Activated T-cell treated with anti-CD3 and anti-CD28 coated beads, Interleukin-2, amount 50 U/mL, for 1 hour (primary cell): ENCODE data around the gene TNNC2.
"Not testable (repeated sequence)": the region's sequence is repeated elsewhere in the genome, so short reads cannot be mapped to it uniquely, and the experiment has no call there.

ENCODE experiments used
- DNase-seq: peaks from one replicate; pipeline ENCODE4 v3.0.0-alpha.2; 2020

The TNNC2 gene

GRCh38 chr20:45827030-45827652 lies at the start of gene TNNC2:
TNNC2 (minus strand) TSS chr20:45827312; CDS start chr20:45827248, 64 bp downstream.
- no peak for DNase-seq

- no peak for DNase-seq
These were observed 47.5 kb upstream of the TNNC2 start for GRCh38 chr20:45874576-45874975.

GRCh38 chr20:45874104-45874481 lies 47.0 kb upstream of the TNNC2 start:
- not testable (repeated sequence) for DNase-seq

- no peak for DNase-seq
These were observed 46.4 kb upstream of the TNNC2 start for GRCh38 chr20:45873409-45874103.

GRCh38 chr20:45872626-45873025 lies 45.5 kb upstream of the TNNC2 start:
- DNase-seq: no peak

- DNase-seq: no peak
These were observed 40.7 kb upstream of the TNNC2 start for GRCh38 chr20:45867819-45868176.

- DNase-seq: no peak
These were observed 40.2 kb upstream of the TNNC2 start for GRCh38 chr20:45867136-45867818.

GRCh38 chr20:45866454-45866853 lies 39.3 kb upstream of the TNNC2 start:
- DNase-seq: no peak

- no peak for DNase-seq
These were observed 36.7 kb upstream of the TNNC2 start for GRCh38 chr20:45863543-45864470.

- no peak for DNase-seq
These were observed 34.3 kb upstream of the TNNC2 start for GRCh38 chr20:45861221-45862075.

GRCh38 chr20:45860560-45861220 lies 33.6 kb upstream of the TNNC2 start:
- no peak for DNase-seq

GRCh38 chr20:45859916-45860315 lies 32.8 kb upstream of the TNNC2 start:
- DNase-seq: no peak

- DNase-seq: no peak
These were observed 30.7 kb upstream of the TNNC2 start for GRCh38 chr20:45857882-45858216.

GRCh38 chr20:45857114-45857881 lies 30.2 kb upstream of the TNNC2 start, which contains the start of the genes ACOT8 and ZSWIM3:
ACOT8 (minus strand) TSS chr20:45857392; CDS start chr20:45857315, 77 bp downstream.
ZSWIM3 (plus strand) TSS chr20:45857614; CDS start chr20:45857826, 212 bp downstream.
- DNase-seq: peak; percentile 78

GRCh38 chr20:45853484-45853883 lies 26.4 kb upstream of the TNNC2 start:
- no peak for DNase-seq

GRCh38 chr20:45852326-45852725 lies 25.2 kb upstream of the TNNC2 start:
- no peak for DNase-seq

GRCh38 chr20:45851501-45851900 lies 24.4 kb upstream of the TNNC2 start:
- DNase-seq: no peak

GRCh38 chr20:45850926-45851325 lies 23.8 kb upstream of the TNNC2 start:
- DNase-seq: no peak

- DNase-seq: no peak
These were observed 23.1 kb upstream of the TNNC2 start for GRCh38 chr20:45850238-45850637.

GRCh38 chr20:45848969-45849582 lies 22.0 kb upstream of the TNNC2 start:
- no peak for DNase-seq
